Measurements from ENCODE around the gene KDM5B. TPM values are rescaled to one million over a fixed set of nuclear protein-coding genes. Genes with fewer than 3 reads are reported as not detected.

Gene KDM5B
- total and polyA plus RNA-seq, 9 of the 15 experiments (the other 6 are each of a cell fraction or from before 2014, with no cell fraction given) = 15.4 to 90.6 (median 57.1) TPM

DNA sequence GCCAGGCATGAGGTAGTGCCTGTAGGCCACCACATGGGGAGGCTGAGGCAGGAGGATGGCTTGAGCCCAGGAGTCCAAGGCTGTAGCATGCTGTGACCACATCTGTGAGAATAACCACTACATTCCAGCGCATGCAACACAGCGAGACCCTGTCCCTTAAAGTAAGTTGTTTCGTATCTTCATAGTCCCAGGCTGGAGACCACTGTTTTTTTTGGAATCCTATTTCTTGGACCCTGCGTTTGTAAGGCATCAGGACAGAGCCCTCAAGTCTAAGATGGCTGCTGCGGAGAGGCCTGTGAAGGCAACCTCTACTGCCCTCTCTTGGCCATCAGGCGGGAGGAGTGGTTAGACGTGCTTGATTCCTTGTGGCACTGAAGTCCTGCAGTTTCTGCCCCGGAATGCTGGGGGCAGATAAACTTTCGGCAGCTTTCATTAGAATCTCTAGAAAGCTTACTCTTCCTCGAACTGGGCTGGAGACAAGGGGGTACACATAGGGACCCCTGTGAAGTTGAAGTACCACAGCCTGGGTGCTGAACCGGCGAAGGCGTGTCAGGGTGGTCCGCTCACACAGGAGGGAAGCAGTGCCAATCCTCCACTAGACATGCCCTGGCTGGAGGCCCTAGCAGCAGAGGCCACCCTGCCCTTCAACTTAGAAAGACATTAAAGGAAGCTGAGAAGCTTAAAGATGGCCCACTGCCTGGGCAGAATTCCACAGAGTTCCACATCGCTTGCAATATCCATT is 44.1 kb upstream of the KDM5B start (continued):
- peak; percentile 50; the same call in 1 of the 2 replicates for TF ChIP-seq L3MBTL2 (IDR thresholded peaks at IDR 0.05)
- TF ChIP-seq CBFB (CRISPR knock-in tag; IDR thresholded peaks at IDR 0.05) = peak; percentile 72; the same call in 1 of the 2 replicates
- TF ChIP-seq RBM22 (IDR thresholded peaks at IDR 0.05; ENCODE audit: low read depth, low read length, poor library complexity, severe bottlenecking) = no peak
- TF ChIP-seq CC2D1A (IDR thresholded peaks at IDR 0.05) = peak; percentile 34; the same call in 1 of the 2 replicates
- peak; percentile 58; the same call in 1 of the 2 replicates for TF ChIP-seq KLF16 (IDR thresholded peaks at IDR 0.05)
- TF ChIP-seq ZZZ3 (IDR thresholded peaks at IDR 0.05) = 0 out of 2 replicates have a peak, but pooled peaks have one; percentile 56
- no peak for TF ChIP-seq SNIP1 (IDR thresholded peaks at IDR 0.05; ENCODE audit: low read depth)
- TF ChIP-seq HCFC1 (IDR thresholded peaks at IDR 0.05; ENCODE audit: low read depth, low read length) = no peak
- 0 out of 4 replicates have a peak, but pooled peaks of 1 of the 2 experiments have one; percentile 11 for TF ChIP-seq TEAD1 (CRISPR knock-in tag; IDR thresholded peaks at IDR 0.05)
- TF ChIP-seq SMC3 (conservative IDR thresholded peaks at IDR 0.05; ENCODE audit: insufficient read depth, low read depth, low read length) = peak; percentile 77
- TF ChIP-seq RBM14 (IDR thresholded peaks at IDR 0.05; ENCODE audit: borderline replicate concordance, insufficient read depth, low read depth, low read length) = no peak
- TF ChIP-seq PML (IDR thresholded peaks at IDR 0.05; ENCODE audit: low read length) = no peak
- TF ChIP-seq, protein P1, sequence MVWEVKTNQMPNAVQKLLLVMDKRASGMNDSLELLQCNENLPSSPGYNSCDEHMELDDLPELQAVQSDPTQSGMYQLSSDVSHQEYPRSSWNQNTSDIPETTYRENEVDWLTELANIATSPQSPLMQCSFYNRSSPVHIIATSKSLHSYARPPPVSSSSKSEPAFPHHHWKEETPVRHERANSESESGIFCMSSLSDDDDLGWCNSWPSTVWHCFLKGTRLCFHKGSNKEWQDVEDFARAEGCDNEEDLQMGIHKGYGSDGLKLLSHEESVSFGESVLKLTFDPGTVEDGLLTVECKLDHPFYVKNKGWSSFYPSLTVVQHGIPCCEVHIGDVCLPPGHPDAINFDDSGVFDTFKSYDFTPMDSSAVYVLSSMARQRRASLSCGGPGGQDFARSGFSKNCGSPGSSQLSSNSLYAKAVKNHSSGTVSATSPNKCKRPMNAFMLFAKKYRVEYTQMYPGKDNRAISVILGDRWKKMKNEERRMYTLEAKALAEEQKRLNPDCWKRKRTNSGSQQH (CRISPR knock-in tag; IDR thresholded peaks at IDR 0.05) = no peak
- TF ChIP-seq, protein P2, sequence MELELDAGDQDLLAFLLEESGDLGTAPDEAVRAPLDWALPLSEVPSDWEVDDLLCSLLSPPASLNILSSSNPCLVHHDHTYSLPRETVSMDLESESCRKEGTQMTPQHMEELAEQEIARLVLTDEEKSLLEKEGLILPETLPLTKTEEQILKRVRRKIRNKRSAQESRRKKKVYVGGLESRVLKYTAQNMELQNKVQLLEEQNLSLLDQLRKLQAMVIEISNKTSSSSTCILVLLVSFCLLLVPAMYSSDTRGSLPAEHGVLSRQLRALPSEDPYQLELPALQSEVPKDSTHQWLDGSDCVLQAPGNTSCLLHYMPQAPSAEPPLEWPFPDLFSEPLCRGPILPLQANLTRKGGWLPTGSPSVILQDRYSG (tag; conservative IDR thresholded peaks at IDR 0.05; ENCODE audit: low read depth) = 0 out of 2 replicates have a peak, but pooled peaks have one; percentile 27
- TF ChIP-seq, protein P3, sequence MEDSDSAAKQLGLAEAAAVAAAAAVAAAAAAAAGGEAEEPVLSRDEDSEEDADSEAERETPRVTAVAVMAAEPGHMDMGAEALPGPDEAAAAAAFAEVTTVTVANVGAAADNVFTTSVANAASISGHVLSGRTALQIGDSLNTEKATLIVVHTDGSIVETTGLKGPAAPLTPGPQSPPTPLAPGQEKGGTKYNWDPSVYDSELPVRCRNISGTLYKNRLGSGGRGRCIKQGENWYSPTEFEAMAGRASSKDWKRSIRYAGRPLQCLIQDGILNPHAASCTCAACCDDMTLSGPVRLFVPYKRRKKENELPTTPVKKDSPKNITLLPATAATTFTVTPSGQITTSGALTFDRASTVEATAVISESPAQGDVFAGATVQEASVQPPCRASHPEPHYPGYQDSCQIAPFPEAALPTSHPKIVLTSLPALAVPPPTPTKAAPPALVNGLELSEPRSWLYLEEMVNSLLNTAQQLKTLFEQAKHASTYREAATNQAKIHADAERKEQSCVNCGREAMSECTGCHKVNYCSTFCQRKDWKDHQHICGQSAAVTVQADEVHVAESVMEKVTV (CRISPR knock-in tag; IDR thresholded peaks at IDR 0.05) = peak; percentile 72
- peak in 1 of 2 experiments; percentile 28; a peak in 1 of 4 replicates for TF ChIP-seq MAZ (CRISPR knock-in tag; conservative IDR thresholded peaks at IDR 0.05 in 1 of 2, IDR thresholded peaks at IDR 0.05 in 1 of 2)
- peak in 1 of 2 experiments; percentile 47; a peak in 1 of 4 replicates for TF ChIP-seq TBL1XR1 (IDR thresholded peaks at IDR 0.05; ENCODE audit: low read length in 2 of 2)
- peak; percentile 78; the same call in 1 of the 2 replicates for TF ChIP-seq FOXK1 (CRISPR knock-in tag; IDR thresholded peaks at IDR 0.05; ENCODE audit: borderline replicate concordance)
- TF ChIP-seq, protein P4, sequence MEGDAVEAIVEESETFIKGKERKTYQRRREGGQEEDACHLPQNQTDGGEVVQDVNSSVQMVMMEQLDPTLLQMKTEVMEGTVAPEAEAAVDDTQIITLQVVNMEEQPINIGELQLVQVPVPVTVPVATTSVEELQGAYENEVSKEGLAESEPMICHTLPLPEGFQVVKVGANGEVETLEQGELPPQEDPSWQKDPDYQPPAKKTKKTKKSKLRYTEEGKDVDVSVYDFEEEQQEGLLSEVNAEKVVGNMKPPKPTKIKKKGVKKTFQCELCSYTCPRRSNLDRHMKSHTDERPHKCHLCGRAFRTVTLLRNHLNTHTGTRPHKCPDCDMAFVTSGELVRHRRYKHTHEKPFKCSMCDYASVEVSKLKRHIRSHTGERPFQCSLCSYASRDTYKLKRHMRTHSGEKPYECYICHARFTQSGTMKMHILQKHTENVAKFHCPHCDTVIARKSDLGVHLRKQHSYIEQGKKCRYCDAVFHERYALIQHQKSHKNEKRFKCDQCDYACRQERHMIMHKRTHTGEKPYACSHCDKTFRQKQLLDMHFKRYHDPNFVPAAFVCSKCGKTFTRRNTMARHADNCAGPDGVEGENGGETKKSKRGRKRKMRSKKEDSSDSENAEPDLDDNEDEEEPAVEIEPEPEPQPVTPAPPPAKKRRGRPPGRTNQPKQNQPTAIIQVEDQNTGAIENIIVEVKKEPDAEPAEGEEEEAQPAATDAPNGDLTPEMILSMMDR (IDR thresholded peaks at IDR 0.05 in 2 of 3, conservative IDR thresholded peaks at IDR 0.05 in 1 of 3; ENCODE audit: insufficient read depth in 2 of 3, low read depth in 1 of 3, low read length in 3 of 3) = peak; percentile 91 to 97 (median 94)
- TF ChIP-seq ZNF75A (CRISPR knock-in tag; IDR thresholded peaks at IDR 0.05) = peak; percentile 63; the same call in 1 of the 2 replicates
- TF ChIP-seq BRD9 (IDR thresholded peaks at IDR 0.05; ENCODE audit: low read depth, partially characterized antibody) = peak; percentile 35

Data from K562 (cell line).